Measurements from ENCODE around the gene VN1R5.

GRCh38 chr1:247269133-247269532 is 13.3 kb downstream of the VN1R5 start:
- TF ChIP-seq EZH2phosphoT487 (IDR thresholded peaks at IDR 0.05; ENCODE audit: borderline replicate concordance, low read length) (no peak), CTCF (IDR thresholded peaks at IDR 0.05; ENCODE audit: low read depth, low read length, poor library complexity, severe bottlenecking) (no peak)
